ENCODE data around the gene ARHGAP11A. TPM values are rescaled to one million over a fixed set of nuclear protein-coding genes. Genes with fewer than 3 reads are reported as not detected.

ARHGAP11A gene
- total and polyA plus RNA-seq, 2 of the 13 experiments (the other 11 are each of a cell fraction or from before 2014, with no cell fraction given): 5.1 to 46.3 TPM

DNA sequence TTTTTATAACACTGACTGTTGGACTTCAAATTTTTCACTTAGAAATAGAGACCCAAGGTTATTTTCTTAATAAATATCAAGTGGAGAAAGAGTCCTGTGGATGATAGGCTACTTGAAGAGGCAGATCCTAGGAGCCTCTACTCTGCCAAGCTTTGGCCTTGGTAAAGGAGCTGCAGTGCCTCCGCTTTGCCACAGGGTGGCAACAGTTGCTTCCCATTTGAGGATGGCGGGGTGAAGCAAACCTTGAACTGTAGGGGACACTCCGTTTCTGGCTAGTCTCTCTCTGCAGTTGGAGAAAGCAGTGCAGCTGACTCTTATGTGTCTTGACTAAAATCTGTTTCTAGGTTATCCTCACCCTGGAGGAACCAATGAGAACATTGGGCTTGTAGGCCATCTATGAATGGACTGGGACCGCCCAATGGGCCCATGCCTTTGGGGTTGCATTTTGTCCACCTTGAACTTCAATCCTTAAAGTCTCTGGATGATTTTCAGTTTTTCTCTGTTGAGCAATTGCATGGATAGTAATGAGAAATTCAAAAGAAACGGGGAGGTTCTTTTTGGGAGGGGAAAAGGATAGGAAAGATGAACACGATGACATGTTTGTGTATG is 36.0 kb downstream of the ARHGAP11A start (continued):
- TF ChIP-seq ZNF564 (CRISPR knock-in tag; IDR thresholded peaks at IDR 0.05) (no peak), CSRNP2 (CRISPR knock-in tag; conservative IDR thresholded peaks at IDR 0.05; ENCODE audit: low read depth) (no peak), ZNF562 (CRISPR knock-in tag; IDR thresholded peaks at IDR 0.05; ENCODE audit: borderline replicate concordance) (no peak), ZEB1 (IDR thresholded peaks at IDR 0.05; ENCODE audit: insufficient replicate concordance, low read depth) (no peak), TEF (CRISPR knock-in tag; IDR thresholded peaks at IDR 0.05) (no peak), SMC3 (IDR thresholded peaks at IDR 0.05; ENCODE audit: low read length) (peak; percentile 84), HNRNPLL (IDR thresholded peaks at IDR 0.05; ENCODE audit: low read depth, low read length, poor library complexity, severe bottlenecking) (no peak), ZNF839 (CRISPR knock-in tag; IDR thresholded peaks at IDR 0.05; ENCODE audit: borderline replicate concordance) (no peak), KLF11 (CRISPR knock-in tag; IDR thresholded peaks at IDR 0.05) (no peak), ZSCAN12 (CRISPR knock-in tag; IDR thresholded peaks at IDR 0.05) (no peak), TEAD2 (CRISPR knock-in tag; IDR thresholded peaks at IDR 0.05) (no peak), RAD21 (CRISPR knock-in tag; IDR thresholded peaks at IDR 0.05) (peak; percentile 44; the same call in 1 of the 2 replicates), FOSL2 (CRISPR knock-in tag; IDR thresholded peaks at IDR 0.05) (no peak), GABPB1 (CRISPR knock-in tag; IDR thresholded peaks at IDR 0.05) (peak; percentile 24; the same call in 1 of the 2 replicates), ZNF10 (CRISPR knock-in tag; IDR thresholded peaks at IDR 0.05; ENCODE audit: borderline replicate concordance, low read depth) (no peak), PHB2 (IDR thresholded peaks at IDR 0.05; ENCODE audit: partially characterized antibody) (no peak)
- TF ChIP-seq, protein P1, sequence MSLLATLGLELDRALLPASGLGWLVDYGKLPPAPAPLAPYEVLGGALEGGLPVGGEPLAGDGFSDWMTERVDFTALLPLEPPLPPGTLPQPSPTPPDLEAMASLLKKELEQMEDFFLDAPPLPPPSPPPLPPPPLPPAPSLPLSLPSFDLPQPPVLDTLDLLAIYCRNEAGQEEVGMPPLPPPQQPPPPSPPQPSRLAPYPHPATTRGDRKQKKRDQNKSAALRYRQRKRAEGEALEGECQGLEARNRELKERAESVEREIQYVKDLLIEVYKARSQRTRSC (CRISPR knock-in tag; IDR thresholded peaks at IDR 0.05; ENCODE audit: low read depth): no peak
- TF ChIP-seq, protein P2, sequence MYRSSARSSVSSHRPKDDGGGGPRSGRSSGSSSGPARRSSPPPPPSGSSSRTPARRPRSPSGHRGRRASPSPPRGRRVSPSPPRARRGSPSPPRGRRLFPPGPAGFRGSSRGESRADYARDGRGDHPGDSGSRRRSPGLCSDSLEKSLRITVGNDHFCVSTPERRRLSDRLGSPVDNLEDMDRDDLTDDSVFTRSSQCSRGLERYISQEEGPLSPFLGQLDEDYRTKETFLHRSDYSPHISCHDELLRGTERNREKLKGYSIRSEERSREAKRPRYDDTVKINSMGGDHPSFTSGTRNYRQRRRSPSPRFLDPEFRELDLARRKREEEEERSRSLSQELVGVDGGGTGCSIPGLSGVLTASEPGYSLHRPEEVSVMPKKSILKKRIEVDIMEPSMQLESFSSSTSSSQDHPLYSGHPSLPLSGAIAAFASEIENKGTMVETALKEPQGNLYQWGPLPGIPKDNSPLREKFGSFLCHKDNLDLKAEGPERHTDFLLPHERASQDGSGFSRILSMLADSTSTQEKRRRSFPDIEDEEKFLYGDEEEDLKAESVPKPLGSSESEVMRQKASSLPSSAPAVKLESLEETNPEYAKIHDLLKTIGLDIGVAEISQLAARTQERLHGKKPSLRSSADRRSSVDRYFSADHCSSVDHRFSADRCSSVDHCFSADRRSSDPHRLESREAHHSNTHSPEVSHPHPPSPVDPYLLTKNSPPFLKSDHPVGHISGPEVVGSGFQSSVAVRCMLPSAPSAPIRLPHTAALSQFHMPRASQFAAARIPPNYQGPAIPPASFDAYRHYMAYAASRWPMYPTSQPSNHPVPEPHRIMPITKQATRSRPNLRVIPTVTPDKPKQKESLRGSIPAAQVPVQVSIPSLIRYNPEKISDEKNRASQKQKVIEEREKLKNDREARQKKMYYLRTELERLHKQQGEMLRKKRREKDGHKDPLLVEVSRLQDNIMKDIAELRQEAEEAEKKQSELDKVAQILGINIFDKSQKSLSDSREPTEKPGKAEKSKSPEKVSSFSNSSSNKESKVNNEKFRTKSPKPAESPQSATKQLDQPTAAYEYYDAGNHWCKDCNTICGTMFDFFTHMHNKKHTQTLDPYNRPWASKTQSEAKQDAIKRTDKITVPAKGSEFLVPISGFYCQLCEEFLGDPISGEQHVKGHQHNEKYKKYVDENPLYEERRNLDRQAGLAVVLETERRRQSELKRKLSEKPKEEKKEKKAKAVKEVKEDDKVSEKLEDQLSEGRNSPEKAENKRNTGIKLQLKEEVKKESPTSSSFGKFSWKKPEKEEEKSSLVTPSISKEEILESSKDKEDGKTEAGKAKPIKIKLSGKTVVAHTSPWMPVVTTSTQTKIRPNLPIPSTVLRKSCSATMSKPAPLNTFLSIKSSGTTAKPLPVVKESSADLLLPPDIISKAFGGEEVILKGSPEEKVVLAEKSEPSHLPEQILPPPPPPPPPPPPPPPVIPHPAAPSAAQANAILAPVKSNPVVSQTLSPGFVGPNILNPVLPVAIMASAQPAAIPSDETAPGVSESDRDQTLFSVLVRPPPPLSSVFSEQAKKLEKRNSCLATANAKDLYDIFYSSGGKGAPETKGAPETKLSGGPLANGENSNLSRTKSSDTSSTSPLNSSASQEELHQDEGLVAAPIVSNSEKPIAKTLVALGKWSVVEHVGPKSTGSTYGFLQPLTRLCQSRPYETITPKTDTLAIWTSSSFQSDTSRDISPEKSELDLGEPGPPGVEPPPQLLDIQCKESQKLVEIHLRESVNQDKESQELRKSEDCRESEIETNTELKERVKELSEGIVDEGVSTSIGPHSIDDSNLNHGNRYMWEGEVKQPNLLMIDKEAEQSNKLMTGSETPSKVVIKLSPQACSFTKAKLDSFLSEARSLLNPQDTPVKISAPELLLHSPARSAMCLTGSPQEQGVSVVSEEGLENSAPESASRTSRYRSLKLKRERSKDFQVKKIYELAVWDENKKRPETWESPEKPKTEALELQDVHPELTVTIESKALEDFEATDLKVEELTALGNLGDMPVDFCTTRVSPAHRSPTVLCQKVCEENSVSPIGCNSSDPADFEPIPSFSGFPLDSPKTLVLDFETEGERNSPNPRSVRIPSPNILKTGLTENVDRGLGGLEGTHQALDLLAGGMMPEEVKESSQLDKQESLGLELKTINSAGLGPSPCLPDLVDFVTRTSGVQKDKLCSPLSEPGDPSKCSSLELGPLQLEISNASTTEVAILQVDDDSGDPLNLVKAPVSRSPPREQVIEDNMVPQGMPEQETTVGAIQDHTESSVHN (CRISPR knock-in tag; IDR thresholded peaks at IDR 0.05): no peak

All from HepG2 (cell line).